ENCODE data around the gene LILRA1. TPM values are rescaled to one million over a fixed set of nuclear protein-coding genes. Genes with fewer than 3 reads are reported as not detected.

LILRA1 gene
- total and polyA plus RNA-seq, 2 of the 13 experiments (the other 11 are each of a cell fraction or from before 2014, with no cell fraction given), result not detected

- no peak within 1 kb of the TSS for H3K27ac ChIP-seq (ENCODE audit: extremely low read length, insufficient read depth, low read length)
Measured at GRCh38 chr19:54573330-54573872, 20.0 kb upstream of the LILRA1 start, which contains the start of gene LILRA2. TSS of gene LILRA2 (plus strand) at chr19:54573790. CDS start at chr19:54573879, 89 bp downstream.

More at GRCh38 chr19:54573330-54573872, 20.0 kb upstream of the LILRA1 start, which contains the start of gene LILRA2:
- no peak for FAIRE-seq
- no peaks in the 10 kb centered on the region for H3K9me3 ChIP-seq (ENCODE audit: low read length)
- H3K4me3 ChIP-seq (replicated peaks in 1 of 3; ENCODE audit: insufficient read depth in 1 of 3, low read depth in 2 of 3, low read length in 3 of 3), result no peak within 1 kb of the TSS
- 23% methylated on average over 5 of the region's 10 CpGs for WGBS (ENCODE audit: low lambda C conversion rate)
- ChIA-PET CTCF (ENCODE audit: low intra/inter-chr PET ratio, low total read pairs) (no interaction called here), POLR2A (no interaction called here)
- no peak within 1 kb of the TSS for H3K9ac ChIP-seq (ENCODE audit: insufficient read depth, low read depth, low read length)
- no peaks in the 10 kb centered on the region for H3K4me1 ChIP-seq (ENCODE audit: insufficient read depth, low read length)
- no peak within 1 kb of the TSS for H2AFZ ChIP-seq (ENCODE audit: low read length)
- TF ChIP-seq ZNF790 (CRISPR knock-in tag; IDR thresholded peaks at IDR 0.05; ENCODE audit: borderline replicate concordance) (no peak), ZXDC (CRISPR knock-in tag; IDR thresholded peaks at IDR 0.05) (no peak), CEBPZ (IDR thresholded peaks at IDR 0.05; ENCODE audit: low read length) (no peak), TIGD3 (CRISPR knock-in tag; IDR thresholded peaks at IDR 0.05; ENCODE audit: borderline replicate concordance) (no peak), FOXJ3 (CRISPR knock-in tag; IDR thresholded peaks at IDR 0.05; ENCODE audit: borderline replicate concordance) (no peak)
- no peak for DNase-seq (ENCODE audit: low spot score)
- H3K4me2 ChIP-seq (ENCODE audit: low read depth, low read length), result no peak within 1 kb of the TSS
- BruUV-seq (replicated peaks), result no TSS peak
- no peaks in the 10 kb centered on the region for H3K79me2 ChIP-seq (ENCODE audit: insufficient read depth, low read length)
- in situ Hi-C loops (cut with HindIII; ENCODE audit: extremely low pct_ligation_motif_present, low pct_unique_long_range_greater_than_20kb), result no loop called here
- H4K20me1 ChIP-seq (ENCODE audit: insufficient read depth, low read length), result no peaks in the 10 kb centered on the region
- ATAC-seq, result no peak
- intact Hi-C loops (cut with micrococcal nuclease; ENCODE audit: unreplicated experiment), result no loop called here
- peaks cover 0 to 1% of the 10 kb centered on the region in 2 experiments; a peak in 2 of 5 replicates for H3K27me3 ChIP-seq (ENCODE audit: control insufficient read depth in 1 of 2, insufficient read depth in 2 of 2, low read length in 2 of 2)
- H3K36me3 ChIP-seq (replicated peaks in 1 of 2; ENCODE audit: control insufficient read depth in 1 of 2, insufficient read depth in 2 of 2, low read length in 2 of 2), result no peaks in the 10 kb centered on the region

Data from HepG2 (cell line).